GM12878 (cell line): ENCODE measurements around the gene NFE2.

Experiments used
- ATF2 ChIP-seq: IDR thresholded peaks from 2 replicates; pipeline ENCODE4 v1.6.1; 2012; ENCODE audit warnings: low read length, inconsistent platforms
- CHD2 ChIP-seq: IDR thresholded peaks from 2 replicates; pipeline ENCODE4 v1.6.1; 2011; ENCODE audit warnings: low read depth, low read length, improper control_type of control experiment, borderline replicate concordance
- CTCF ChIP-seq, 3 experiments: IDR thresholded peaks in 2 of 3; conservative IDR thresholded peaks in 1 of 3; 2 replicates each; pipeline ENCODE4 v1.5.1; 2011; ENCODE audit warnings: low read depth in 3 of 3, low read length in 3 of 3, mild to moderate bottlenecking in 3 of 3, control low read depth in 2 of 3, moderate library complexity in 2 of 3, inconsistent platforms in 1 of 3, mixed read lengths in 1 of 3; ENCODE audit not compliant: control insufficient read depth in 2 of 3, insufficient read depth in 1 of 3; ENCODE audit errors: extremely low read depth in 1 of 3
- FOXM1 ChIP-seq: IDR thresholded peaks from 2 replicates; pipeline ENCODE4 v1.6.1; 2012; ENCODE audit warnings: low read depth, mild to moderate bottlenecking, inconsistent platforms, low read length, moderate library complexity
- IRF3 ChIP-seq: fragments of 450-650 bp; IDR thresholded peaks from 2 replicates; pipeline ENCODE4 v1.6.1; 2014; ENCODE audit warnings: mild to moderate bottlenecking
- MAX ChIP-seq: IDR thresholded peaks from 2 replicates; pipeline ENCODE4 v1.6.1; 2012; ENCODE audit warnings: low read depth, low read length, improper control_type of control experiment
- MYC ChIP-seq: IDR thresholded peaks from 2 replicates; pipeline ENCODE4 v1.6.1; 2011; ENCODE audit warnings: mild to moderate bottlenecking, low read length, moderate library complexity, inconsistent platforms; ENCODE audit not compliant: insufficient read depth, insufficient replicate concordance, insufficient read length, severe bottlenecking
- RAD21 ChIP-seq: IDR thresholded peaks from 2 replicates; pipeline ENCODE4 v1.6.1; 2011; ENCODE audit warnings: mild to moderate bottlenecking, low read depth, low read length, moderate library complexity; ENCODE audit not compliant: insufficient read depth
- SIN3A ChIP-seq: IDR thresholded peaks from 2 replicates; pipeline ENCODE4 v1.6.1; 2012; ENCODE audit warnings: low read depth, low read length, improper control_type of control experiment
- SMC3 ChIP-seq: IDR thresholded peaks from 2 replicates; pipeline ENCODE4 v1.6.1; 2011; ENCODE audit warnings: low read length, improper control_type of control experiment, borderline replicate concordance
- SUZ12 ChIP-seq: fragments of 200-600 bp; sonication (generic); IDR thresholded peaks from one replicate; pipeline ENCODE4 v1.6.1; 2018; ENCODE audit warnings: antibody characterized with exemption, mild to moderate bottlenecking; ENCODE audit not compliant: unreplicated experiment
- TCF3 ChIP-seq: IDR thresholded peaks from 2 replicates; pipeline ENCODE4 v1.6.1; 2012; ENCODE audit warnings: low read depth, mild to moderate bottlenecking, low read length, borderline replicate concordance; ENCODE audit not compliant: insufficient read depth
- ZBTB11 ChIP-seq: fragments of 450-650 bp; formaldehyde crosslinking; IDR thresholded peaks from 2 replicates; pipeline ENCODE4 v1.5.0; 2022; ENCODE audit warnings: mild to moderate bottlenecking, missing genetic modification characterization

- no peak for TF ChIP-seq MAX
- TF ChIP-seq ZBTB11 (CRISPR knock-in tag): no peak
- no peak for TF ChIP-seq SIN3A
- no peak for TF ChIP-seq ATF2
- no peak for TF ChIP-seq MYC
- TF ChIP-seq TCF3: no peak
- TF ChIP-seq CTCF (IDR thresholded peaks at IDR 0.05 in 2 of 3, conservative IDR thresholded peaks at IDR 0.05 in 1 of 3; ENCODE audit: control insufficient read depth in 2 of 3, extremely low read depth in 1 of 3, insufficient read depth in 1 of 3, low read depth in 3 of 3, low read length in 3 of 3): no peak
- no peak for TF ChIP-seq CHD2
- no peak for TF ChIP-seq RAD21
- no peak for TF ChIP-seq SUZ12
- no peak for TF ChIP-seq SMC3
- TF ChIP-seq FOXM1: no peak
- TF ChIP-seq IRF3: no peak
Measured at GRCh38 chr12:54296393-54297099, 4.3 kb downstream of the NFE2 start.
